ENCODE data around the gene FCN2. TPM values are rescaled to one million over a fixed set of nuclear protein-coding genes. Genes with fewer than 3 reads are reported as not detected.

The FCN2 gene
- total RNA-seq, 4 donors from 2014 or later: not detected

- intact Hi-C loops (cut with DNase I): no loop called here
- H3K9me3 ChIP-seq: no peaks in the 10 kb centered on the region
- 87% methylated on average over 11 of the region's 12 CpGs for WGBS
- DNase-seq (ENCODE audit: extremely low spot score): no peak
- H3K27me3 ChIP-seq: no peaks in the 10 kb centered on the region
- TF ChIP-seq CTCF (IDR thresholded peaks at IDR 0.05) (no peak), POLR2A (IDR thresholded peaks at IDR 0.05; ENCODE audit: low read depth) (no peak), POLR2AphosphoS5 (IDR thresholded peaks at IDR 0.05) (no peak), EP300 (IDR thresholded peaks at IDR 0.05) (no peak)
- H3K27ac ChIP-seq (replicated peaks in 1 of 4): no peak overlapping the region
- no peak overlapping the region for H3K4me3 ChIP-seq
- H3K36me3 ChIP-seq: peaks cover 4 to 99% (median 54%) of the 10 kb centered on the region in 4 donors
- peaks cover 0 to 23% (median 8%) of the 10 kb centered on the region in 4 donors for H3K4me1 ChIP-seq
These were observed 43.1 kb upstream of the FCN2 start for GRCh38 chr9:134837529-134837928.

- Histone ChIP-seq H3K27me3 (no peaks in the 10 kb centered on the region), H3K36me3 (peaks cover 13 to 99% (median 58%) of the 10 kb centered on the region in 4 donors), H3K9me3 (no peaks in the 10 kb centered on the region), H3K27ac (replicated peaks in 1 of 4) (no peak overlapping the region), H3K4me1 (peaks cover 0 to 15% (median 8%) of the 10 kb centered on the region in 4 donors), H3K4me3 (no peak overlapping the region)
- TF ChIP-seq POLR2A (IDR thresholded peaks at IDR 0.05; ENCODE audit: low read depth): no peak
- TF ChIP-seq CTCF (IDR thresholded peaks at IDR 0.05): no peak
- TF ChIP-seq EP300 (IDR thresholded peaks at IDR 0.05): no peak
- TF ChIP-seq POLR2AphosphoS5 (IDR thresholded peaks at IDR 0.05): no peak
- WGBS: 93% methylated on average over 20 of the region's 34 CpGs
- intact Hi-C loops (cut with DNase I): no loop called here
- no peak for DNase-seq (ENCODE audit: extremely low spot score)
These were observed 41.8 kb upstream of the FCN2 start for GRCh38 chr9:134838651-134839454.

- Histone ChIP-seq H3K4me1 (peaks cover 0 to 12% (median 7%) of the 10 kb centered on the region in 4 donors), H3K9me3 (no peaks in the 10 kb centered on the region), H3K27me3 (no peaks in the 10 kb centered on the region), H3K27ac (replicated peaks in 1 of 4) (no peak overlapping the region), H3K4me3 (no peak overlapping the region), H3K36me3 (peaks cover 18 to 100% (median 59%) of the 10 kb centered on the region in 4 donors)
- no peak for DNase-seq (ENCODE audit: extremely low spot score)
- 92% methylated on average over 14 of the region's 21 CpGs for WGBS
- intact Hi-C loops (cut with DNase I): no loop called here
- TF ChIP-seq POLR2AphosphoS5 (IDR thresholded peaks at IDR 0.05) (no peak), POLR2A (IDR thresholded peaks at IDR 0.05; ENCODE audit: low read depth) (no peak), CTCF (IDR thresholded peaks at IDR 0.05) (no peak), EP300 (IDR thresholded peaks at IDR 0.05) (no peak)
These were observed 41.0 kb upstream of the FCN2 start for GRCh38 chr9:134839455-134840125.

GRCh38 chr9:134840511-134840910 lies 40.1 kb upstream of the FCN2 start:
- Histone ChIP-seq H3K4me1 (peaks cover 0 to 8% (median under 1%) of the 10 kb centered on the region in 4 donors), H3K27me3 (no peaks in the 10 kb centered on the region), H3K27ac (replicated peaks in 1 of 4) (no peak overlapping the region), H3K4me3 (no peak overlapping the region), H3K36me3 (peaks cover 18 to 97% (median 55%) of the 10 kb centered on the region in 4 donors), H3K9me3 (no peaks in the 10 kb centered on the region)
- no peak for TF ChIP-seq EP300 (IDR thresholded peaks at IDR 0.05)
- TF ChIP-seq POLR2A (IDR thresholded peaks at IDR 0.05; ENCODE audit: low read depth): no peak
- no peak for TF ChIP-seq POLR2AphosphoS5 (IDR thresholded peaks at IDR 0.05)
- no peak for TF ChIP-seq CTCF (IDR thresholded peaks at IDR 0.05)
- intact Hi-C loops (cut with DNase I): no loop called here
- DNase-seq (ENCODE audit: extremely low spot score): no peak
- WGBS: 93% methylated on average over 6 of the region's 12 CpGs

Measured in esophagus muscularis mucosa (tissue), 4 donors.